ENCODE results near the gene RAB12. TPM values are rescaled to one million over a fixed set of nuclear protein-coding genes. Genes with fewer than 3 reads are reported as not detected.

Gene RAB12
- total RNA-seq, 1 experiment from 2014 or later = 32.7 TPM

DNA sequence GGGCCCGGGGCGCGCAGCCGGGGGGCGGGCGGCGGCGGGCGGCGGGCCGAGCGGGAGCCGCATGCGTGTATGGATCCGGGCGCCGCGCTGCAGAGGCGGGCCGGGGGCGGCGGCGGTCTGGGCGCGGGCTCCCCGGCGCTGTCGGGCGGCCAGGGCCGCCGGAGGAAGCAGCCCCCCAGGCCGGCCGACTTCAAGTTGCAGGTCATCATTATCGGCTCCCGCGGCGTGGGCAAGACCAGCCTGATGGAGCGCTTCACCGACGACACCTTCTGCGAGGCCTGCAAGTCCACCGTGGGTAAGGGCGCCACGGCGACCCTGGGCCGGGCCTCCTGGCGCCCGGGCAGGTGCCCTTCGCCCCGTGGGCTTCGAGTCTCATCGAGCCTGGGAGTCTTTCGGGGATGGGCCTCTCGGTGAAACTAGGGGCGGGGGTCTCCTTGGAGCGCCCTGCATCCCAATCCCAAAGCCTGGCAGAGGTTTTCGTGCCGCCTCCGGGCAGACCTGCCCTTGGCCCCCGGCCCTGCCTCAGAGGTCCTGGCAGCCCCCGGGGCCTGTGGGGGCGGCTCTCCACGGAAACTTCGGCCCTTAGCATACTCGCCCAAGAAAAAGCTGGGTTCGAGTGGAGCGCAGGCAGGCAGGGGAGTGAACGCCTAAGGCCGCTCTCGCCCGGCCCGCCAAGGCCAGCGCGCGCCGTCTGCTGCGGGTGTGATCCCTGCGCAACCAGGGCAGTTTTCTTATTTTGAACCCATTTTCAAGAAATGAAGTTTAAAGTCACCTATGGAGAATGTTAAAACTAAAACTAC lies 622 bp downstream of the RAB12 start:
- BruUV-seq (replicated peaks) = no TSS peak
- Histone ChIP-seq H3K4me1 (ENCODE audit: control insufficient read depth in 1 of 2, insufficient read depth in 2 of 2, low read length in 2 of 2) (peaks cover 4 to 18% of the 10 kb centered on the region in 2 experiments; a peak in 3 of 4 replicates), H3K27me3 (ENCODE audit: insufficient read depth, low read length) (no peaks in the 10 kb centered on the region), H3K27ac (ENCODE audit: low read depth, low read length) (peak overlapping the region; percentile 58; the same call in 1 of the 2 replicates), H2AFZ (ENCODE audit: low read depth, low read length, poor library complexity, severe bottlenecking) (no peak overlapping the region), H3K9me3 (ENCODE audit: control insufficient read depth in 1 of 2, insufficient read depth in 1 of 2, low read depth in 1 of 2, low read length in 2 of 2) (no peaks in the 10 kb centered on the region), H3K36me3 (ENCODE audit: control insufficient read depth in 1 of 2, insufficient read depth in 2 of 2, low read length in 2 of 2) (no peaks in the 10 kb centered on the region), H3K4me2 (ENCODE audit: low read length) (peak overlapping the region; percentile 95), H3K9me2 (ENCODE audit: insufficient read depth) (no peaks in the 10 kb centered on the region), H3K79me2 (ENCODE audit: insufficient read depth, low read length) (peaks cover 52% of the 10 kb centered on the region), H3K9ac (ENCODE audit: low read length) (peak overlapping the region; percentile 86), H3K4me3 (replicated peaks in 1 of 2; ENCODE audit: low read depth in 1 of 2, low read length in 2 of 2) (peak overlapping the region; percentile 82 to 83), H4K20me1 (ENCODE audit: insufficient read depth) (no peaks in the 10 kb centered on the region)
- ChIA-PET POLR2A (interaction anchor here (0.8 kb wide), 1 partner anchor 18 kb away, joined by 3 read pairs; no protein-coding TSS in a partner anchor), RAD21 (ENCODE audit: low non-redundant PET in 1 of 2, low total read pairs in 2 of 2, uncharacterized antibody in 2 of 2, unreplicated experiment in 2 of 2) (no interaction called here), CTCF (interaction anchor here (0.9 to 1.2 kb wide), 2 partner anchors 21 to 78 kb away, joined by 3 read pairs; no protein-coding TSS in a partner anchor)
- intact Hi-C loops (cut with micrococcal nuclease) = no loop called here
- no peak for TF ChIP-seq JUND (IDR thresholded peaks at IDR 0.05)
- no peak for TF ChIP-seq EZH2 (IDR thresholded peaks at IDR 0.05)
- TF ChIP-seq POLR2AphosphoS5 (IDR thresholded peaks at IDR 0.05; ENCODE audit: low read depth, low read length) = no peak
- TF ChIP-seq, protein P1, sequence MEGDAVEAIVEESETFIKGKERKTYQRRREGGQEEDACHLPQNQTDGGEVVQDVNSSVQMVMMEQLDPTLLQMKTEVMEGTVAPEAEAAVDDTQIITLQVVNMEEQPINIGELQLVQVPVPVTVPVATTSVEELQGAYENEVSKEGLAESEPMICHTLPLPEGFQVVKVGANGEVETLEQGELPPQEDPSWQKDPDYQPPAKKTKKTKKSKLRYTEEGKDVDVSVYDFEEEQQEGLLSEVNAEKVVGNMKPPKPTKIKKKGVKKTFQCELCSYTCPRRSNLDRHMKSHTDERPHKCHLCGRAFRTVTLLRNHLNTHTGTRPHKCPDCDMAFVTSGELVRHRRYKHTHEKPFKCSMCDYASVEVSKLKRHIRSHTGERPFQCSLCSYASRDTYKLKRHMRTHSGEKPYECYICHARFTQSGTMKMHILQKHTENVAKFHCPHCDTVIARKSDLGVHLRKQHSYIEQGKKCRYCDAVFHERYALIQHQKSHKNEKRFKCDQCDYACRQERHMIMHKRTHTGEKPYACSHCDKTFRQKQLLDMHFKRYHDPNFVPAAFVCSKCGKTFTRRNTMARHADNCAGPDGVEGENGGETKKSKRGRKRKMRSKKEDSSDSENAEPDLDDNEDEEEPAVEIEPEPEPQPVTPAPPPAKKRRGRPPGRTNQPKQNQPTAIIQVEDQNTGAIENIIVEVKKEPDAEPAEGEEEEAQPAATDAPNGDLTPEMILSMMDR (IDR thresholded peaks at IDR 0.05 in 2 of 3, conservative IDR thresholded peaks at IDR 0.05 in 1 of 3; ENCODE audit: borderline replicate concordance in 1 of 3, insufficient read depth in 1 of 3, low read depth in 2 of 3, low read length in 2 of 3) = no peak
- TF ChIP-seq SRF (IDR thresholded peaks at IDR 0.05; ENCODE audit: low read depth) = no peak
- TF ChIP-seq, protein P2, sequence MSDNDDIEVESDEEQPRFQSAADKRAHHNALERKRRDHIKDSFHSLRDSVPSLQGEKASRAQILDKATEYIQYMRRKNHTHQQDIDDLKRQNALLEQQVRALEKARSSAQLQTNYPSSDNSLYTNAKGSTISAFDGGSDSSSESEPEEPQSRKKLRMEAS (IDR thresholded peaks at IDR 0.05) = no peak
- peak; percentile 69 for TF ChIP-seq ZFX (IDR thresholded peaks at IDR 0.05)
- TF ChIP-seq EGR1 (IDR thresholded peaks at IDR 0.05; ENCODE audit: low read depth) = 0 out of 2 replicates have a peak, but pooled peaks have one; percentile 11
- no peak for TF ChIP-seq RAD21 (IDR thresholded peaks at IDR 0.05; ENCODE audit: low read depth)
- TF ChIP-seq, protein P3, sequence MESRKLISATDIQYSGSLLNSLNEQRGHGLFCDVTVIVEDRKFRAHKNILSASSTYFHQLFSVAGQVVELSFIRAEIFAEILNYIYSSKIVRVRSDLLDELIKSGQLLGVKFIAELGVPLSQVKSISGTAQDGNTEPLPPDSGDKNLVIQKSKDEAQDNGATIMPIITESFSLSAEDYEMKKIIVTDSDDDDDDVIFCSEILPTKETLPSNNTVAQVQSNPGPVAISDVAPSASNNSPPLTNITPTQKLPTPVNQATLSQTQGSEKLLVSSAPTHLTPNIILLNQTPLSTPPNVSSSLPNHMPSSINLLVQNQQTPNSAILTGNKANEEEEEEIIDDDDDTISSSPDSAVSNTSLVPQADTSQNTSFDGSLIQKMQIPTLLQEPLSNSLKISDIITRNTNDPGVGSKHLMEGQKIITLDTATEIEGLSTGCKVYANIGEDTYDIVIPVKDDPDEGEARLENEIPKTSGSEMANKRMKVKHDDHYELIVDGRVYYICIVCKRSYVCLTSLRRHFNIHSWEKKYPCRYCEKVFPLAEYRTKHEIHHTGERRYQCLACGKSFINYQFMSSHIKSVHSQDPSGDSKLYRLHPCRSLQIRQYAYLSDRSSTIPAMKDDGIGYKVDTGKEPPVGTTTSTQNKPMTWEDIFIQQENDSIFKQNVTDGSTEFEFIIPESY (IDR thresholded peaks at IDR 0.05; ENCODE audit: extremely low read depth, insufficient replicate concordance, low read length) = no peak
- no peak for TF ChIP-seq POLR2A (IDR thresholded peaks at IDR 0.05; ENCODE audit: borderline replicate concordance, extremely low read depth, insufficient read depth, insufficient read length)
- TF ChIP-seq CEBPB (IDR thresholded peaks at IDR 0.05; ENCODE audit: low read depth) = no peak
- ATAC-seq (peak; percentile 37), DNase-seq (ENCODE audit: low read depth, low spot score) (no peak)
